GM23338 (cell line): ENCODE results near the gene NIBAN1. TPM values are rescaled to one million over a fixed set of nuclear protein-coding genes. Genes with fewer than 3 reads are reported as not detected.

Experiments used
- ATAC-seq: fragments of 200-7000 bp; cut with Tn5 transposase; 3 replicates; pipeline ENCODE4 v1.9.1; 2020
- DNase-seq: peaks from one replicate; pipeline ENCODE4 v3.0.0-alpha.2; 2015; ENCODE audit warnings: low spot score
- H2AFZ ChIP-seq: fragments of 200-600 bp; sonication (generic); 2 replicates; pipeline ENCODE4 v1.8.0; 2016; ENCODE audit warnings: antibody characterized with exemption, mild to moderate bottlenecking, moderate library complexity
- H3F3A ChIP-seq: fragments of 200-600 bp; sonication (generic); replicated peaks from 2 replicates; pipeline ENCODE4 v1.8.0; 2017; ENCODE audit warnings: antibody characterized with exemption, mixed run types, low read depth
- H3K27ac ChIP-seq: fragments of 200-600 bp; sonication (generic); 2 replicates; pipeline ENCODE4 v1.6.1; 2016; ENCODE audit warnings: low read depth
- H3K27me3 ChIP-seq: fragments of 200-600 bp; sonication (generic); 2 replicates; pipeline ENCODE4 v1.8.0; 2016; ENCODE audit warnings: mild to moderate bottlenecking, mixed run types, moderate library complexity; ENCODE audit not compliant: insufficient read depth
- H3K36me3 ChIP-seq: fragments of 200-600 bp; sonication (generic); 2 replicates; pipeline ENCODE4 v1.8.0; 2016; ENCODE audit warnings: mild to moderate bottlenecking; ENCODE audit not compliant: insufficient read depth
- H3K4me1 ChIP-seq: fragments of 200-600 bp; sonication (generic); 2 replicates; pipeline ENCODE4 v1.8.0; 2016; ENCODE audit warnings: mild to moderate bottlenecking, moderate library complexity; ENCODE audit not compliant: insufficient read depth
- H3K4me2 ChIP-seq: fragments of 200-600 bp; sonication (generic); 2 replicates; pipeline ENCODE4 v1.7.1; 2017; ENCODE audit warnings: mixed run types
- H3K4me3 ChIP-seq: fragments of 200-600 bp; sonication (generic); 2 replicates; pipeline ENCODE4 v1.6.1; 2016; ENCODE audit warnings: mixed run types
- H3K79me2 ChIP-seq: fragments of 200-600 bp; sonication (generic); replicated peaks from 2 replicates; pipeline ENCODE4 v1.8.0; 2017; ENCODE audit warnings: mild to moderate bottlenecking; ENCODE audit not compliant: insufficient read depth
- H3K9me2 ChIP-seq: fragments of 200-600 bp; sonication (generic); 2 replicates; pipeline ENCODE4 v1.8.0; 2017; ENCODE audit not compliant: insufficient read depth
- H4K20me1 ChIP-seq: fragments of 200-600 bp; sonication (generic); replicated peaks from 2 replicates; pipeline ENCODE4 v1.8.0; 2017; ENCODE audit warnings: mild to moderate bottlenecking; ENCODE audit not compliant: insufficient read depth
- H3K27ac Mint-ChIP-seq: 2 replicates; pipeline ENCODE4 v1.8.0; 2020; ENCODE audit warnings: inconsistent platforms, mild to moderate bottlenecking, moderate library complexity, mixed read lengths
- H3K27me3 Mint-ChIP-seq: 3 replicates; pipeline ENCODE4 v1.8.0; 2022; ENCODE audit warnings: low read depth, mild to moderate bottlenecking, moderate library complexity, mixed read lengths, inconsistent platforms; ENCODE audit not compliant: insufficient read depth, poor library complexity
- H3K36me3 Mint-ChIP-seq: 3 replicates; pipeline ENCODE4 v1.8.0; 2021; ENCODE audit warnings: low read depth, mild to moderate bottlenecking, inconsistent platforms, moderate library complexity, mixed read lengths
- H3K4me1 Mint-ChIP-seq: 3 replicates; pipeline ENCODE4 v1.8.0; 2020; ENCODE audit warnings: mild to moderate bottlenecking, inconsistent platforms, mixed read lengths
- H3K4me3 Mint-ChIP-seq: 3 replicates; pipeline ENCODE4 v1.8.0; 2021; ENCODE audit warnings: moderate library complexity, mild to moderate bottlenecking, inconsistent platforms, mixed read lengths
- H3K9me3 Mint-ChIP-seq: 3 replicates; pipeline ENCODE4 v1.8.0; 2020; ENCODE audit warnings: moderate library complexity, mild to moderate bottlenecking, inconsistent platforms, mixed read lengths
- CREB1 ChIP-seq: fragments of 250-450 bp; sonication (Bioruptor Pico); IDR thresholded peaks from 2 replicates; pipeline ENCODE4 v1.5.0; 2020; ENCODE audit warnings: low read depth, mild to moderate bottlenecking, moderate library complexity
- EZH2 ChIP-seq: fragments of 200-600 bp; sonication (generic); IDR thresholded peaks from one replicate; pipeline ENCODE4 v1.8.0; 2017; ENCODE audit warnings: antibody characterized with exemption, mild to moderate bottlenecking, low read depth; ENCODE audit not compliant: unreplicated experiment
- EZH2phosphoT487 ChIP-seq: fragments of 200-600 bp; sonication (generic); IDR thresholded peaks from one replicate; pipeline ENCODE4 v1.8.1; 2018; ENCODE audit warnings: antibody characterized with exemption; ENCODE audit not compliant: unreplicated experiment
- JUNB ChIP-seq: IDR thresholded peaks from one replicate; pipeline ENCODE4 v1.6.1; 2016; ENCODE audit warnings: antibody characterized with exemption; ENCODE audit not compliant: unreplicated experiment
- NANOG ChIP-seq: IDR thresholded peaks from 2 replicates; pipeline ENCODE4 v1.6.1; 2016; ENCODE audit warnings: antibody characterized with exemption, borderline replicate concordance
- POLR2AphosphoS5 ChIP-seq: IDR thresholded peaks from 2 replicates; pipeline ENCODE4 v1.6.1; 2016; ENCODE audit warnings: antibody characterized with exemption, low read depth
- STAT1 ChIP-seq: IDR thresholded peaks from one replicate; pipeline ENCODE4 v1.6.1; 2016; ENCODE audit warnings: antibody characterized with exemption; ENCODE audit not compliant: unreplicated experiment
- ZNF114 ChIP-seq: fragments of 250-450 bp; sonication (Bioruptor Pico); IDR thresholded peaks from 2 replicates; pipeline ENCODE4 v1.5.0; 2020; ENCODE audit warnings: mild to moderate bottlenecking, moderate library complexity
- ZNF331 ChIP-seq: fragments of 250-450 bp; sonication (Bioruptor Pico); IDR thresholded peaks from 2 replicates; pipeline ENCODE4 v1.5.0; 2020; ENCODE audit warnings: low read depth, mild to moderate bottlenecking, moderate library complexity
- polyA plus RNA-seq: library from polyadenylated mRNA; unstranded; fragments of >200 nt; fragmentation: Nextera tagmentation; extraction: Ambion mirVana; gene quantifications from 2 replicates; pipeline ENCODE4 v1.2.1, GENCODE V29; 2016
- total RNA-seq: library from RNA; depleted of rRNA; stranded (reverse); fragments of >200 nt; shearing (Covaris generic); gene quantifications from 2 replicates; pipeline ENCODE4 v1.2.3, GENCODE V29; 2014
- TF ChIP-seq, protein P1 (sequence below), 2 experiments: fragments of 200-600 bp in 1 of 2; sonication (generic) in 1 of 2; conservative IDR thresholded peaks; 2 replicates each; pipeline versions ENCODE4 v1.5.1 to v1.6.1; 2016 to 2017; ENCODE audit warnings: antibody characterized with exemption in 2 of 2, low read depth in 2 of 2, mild to moderate bottlenecking in 2 of 2, moderate library complexity in 1 of 2
- TF ChIP-seq, protein P2 (sequence below): IDR thresholded peaks from one replicate; pipeline ENCODE4 v1.6.1; 2018; ENCODE audit warnings: antibody characterized with exemption; ENCODE audit not compliant: unreplicated experiment
- TF ChIP-seq, protein P3 (sequence below): IDR thresholded peaks from 2 replicates; pipeline ENCODE4 v1.6.1; 2016; ENCODE audit warnings: antibody characterized with exemption
- TF ChIP-seq, protein P4 (sequence below): fragments of 250-450 bp; sonication (Bioruptor Pico); IDR thresholded peaks from 2 replicates; pipeline ENCODE4 v1.5.0; 2020; ENCODE audit warnings: mild to moderate bottlenecking, moderate library complexity

The NIBAN1 gene
- total and polyA plus RNA-seq, 2 experiments from 2014 or later = 5.5 to 12.3 TPM

DNA sequence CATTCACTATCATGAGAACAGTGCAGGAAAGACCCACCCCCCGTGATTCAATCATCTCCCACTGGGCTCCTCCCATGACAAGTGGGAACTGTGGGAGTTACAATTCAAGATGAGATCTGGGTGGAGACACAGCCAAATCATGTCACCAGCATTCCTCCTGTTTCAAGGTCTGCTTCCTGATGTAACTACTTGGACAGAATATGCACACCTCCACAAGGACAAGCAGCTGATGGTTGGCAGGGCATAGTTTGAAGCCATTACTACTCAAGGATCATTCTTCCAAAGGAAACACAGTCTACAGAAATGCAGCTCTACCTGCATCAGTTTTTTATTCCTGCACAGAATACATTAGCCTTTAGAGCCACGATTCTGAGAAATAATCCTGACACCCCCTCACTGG is 42.6 kb upstream of the NIBAN1 start:
- Histone ChIP-seq H3K79me2 (no peaks in the 10 kb centered on the region), H3K27ac (no peak overlapping the region), H2AFZ (no peak overlapping the region), H3K4me3 (no peak overlapping the region), H3K36me3 (no peaks in the 10 kb centered on the region), H3F3A (no peaks in the 10 kb centered on the region), H3K4me1 (no peaks in the 10 kb centered on the region), H3K4me2 (no peak overlapping the region), H3K9me2 (peaks cover 4% of the 10 kb centered on the region; the same call in 1 of the 2 replicates), H3K27me3 (no peaks in the 10 kb centered on the region), H4K20me1 (no peaks in the 10 kb centered on the region)
- H3K27me3 Mint-ChIP-seq = no peaks in the 10 kb centered on the region
- H3K9me3 Mint-ChIP-seq = no peaks in the 10 kb centered on the region; the same call in 2 of the 3 replicates
- no peak overlapping the region for H3K27ac Mint-ChIP-seq
- H3K4me3 Mint-ChIP-seq = no peak overlapping the region
- H3K4me1 Mint-ChIP-seq = peaks cover 8% of the 10 kb centered on the region
- no peaks in the 10 kb centered on the region for H3K36me3 Mint-ChIP-seq
- TF ChIP-seq, protein P1, sequence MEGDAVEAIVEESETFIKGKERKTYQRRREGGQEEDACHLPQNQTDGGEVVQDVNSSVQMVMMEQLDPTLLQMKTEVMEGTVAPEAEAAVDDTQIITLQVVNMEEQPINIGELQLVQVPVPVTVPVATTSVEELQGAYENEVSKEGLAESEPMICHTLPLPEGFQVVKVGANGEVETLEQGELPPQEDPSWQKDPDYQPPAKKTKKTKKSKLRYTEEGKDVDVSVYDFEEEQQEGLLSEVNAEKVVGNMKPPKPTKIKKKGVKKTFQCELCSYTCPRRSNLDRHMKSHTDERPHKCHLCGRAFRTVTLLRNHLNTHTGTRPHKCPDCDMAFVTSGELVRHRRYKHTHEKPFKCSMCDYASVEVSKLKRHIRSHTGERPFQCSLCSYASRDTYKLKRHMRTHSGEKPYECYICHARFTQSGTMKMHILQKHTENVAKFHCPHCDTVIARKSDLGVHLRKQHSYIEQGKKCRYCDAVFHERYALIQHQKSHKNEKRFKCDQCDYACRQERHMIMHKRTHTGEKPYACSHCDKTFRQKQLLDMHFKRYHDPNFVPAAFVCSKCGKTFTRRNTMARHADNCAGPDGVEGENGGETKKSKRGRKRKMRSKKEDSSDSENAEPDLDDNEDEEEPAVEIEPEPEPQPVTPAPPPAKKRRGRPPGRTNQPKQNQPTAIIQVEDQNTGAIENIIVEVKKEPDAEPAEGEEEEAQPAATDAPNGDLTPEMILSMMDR (conservative IDR thresholded peaks at IDR 0.05; ENCODE audit: low read depth in 2 of 2) = no peak
- TF ChIP-seq EZH2phosphoT487 (no peak), CREB1 (CRISPR knock-in tag) (no peak), ZNF331 (CRISPR knock-in tag) (no peak), JUNB (no peak), EZH2 (no peak), STAT1 (no peak), NANOG (no peak), POLR2AphosphoS5 (no peak), ZNF114 (CRISPR knock-in tag) (no peak)
- TF ChIP-seq, protein P2, sequence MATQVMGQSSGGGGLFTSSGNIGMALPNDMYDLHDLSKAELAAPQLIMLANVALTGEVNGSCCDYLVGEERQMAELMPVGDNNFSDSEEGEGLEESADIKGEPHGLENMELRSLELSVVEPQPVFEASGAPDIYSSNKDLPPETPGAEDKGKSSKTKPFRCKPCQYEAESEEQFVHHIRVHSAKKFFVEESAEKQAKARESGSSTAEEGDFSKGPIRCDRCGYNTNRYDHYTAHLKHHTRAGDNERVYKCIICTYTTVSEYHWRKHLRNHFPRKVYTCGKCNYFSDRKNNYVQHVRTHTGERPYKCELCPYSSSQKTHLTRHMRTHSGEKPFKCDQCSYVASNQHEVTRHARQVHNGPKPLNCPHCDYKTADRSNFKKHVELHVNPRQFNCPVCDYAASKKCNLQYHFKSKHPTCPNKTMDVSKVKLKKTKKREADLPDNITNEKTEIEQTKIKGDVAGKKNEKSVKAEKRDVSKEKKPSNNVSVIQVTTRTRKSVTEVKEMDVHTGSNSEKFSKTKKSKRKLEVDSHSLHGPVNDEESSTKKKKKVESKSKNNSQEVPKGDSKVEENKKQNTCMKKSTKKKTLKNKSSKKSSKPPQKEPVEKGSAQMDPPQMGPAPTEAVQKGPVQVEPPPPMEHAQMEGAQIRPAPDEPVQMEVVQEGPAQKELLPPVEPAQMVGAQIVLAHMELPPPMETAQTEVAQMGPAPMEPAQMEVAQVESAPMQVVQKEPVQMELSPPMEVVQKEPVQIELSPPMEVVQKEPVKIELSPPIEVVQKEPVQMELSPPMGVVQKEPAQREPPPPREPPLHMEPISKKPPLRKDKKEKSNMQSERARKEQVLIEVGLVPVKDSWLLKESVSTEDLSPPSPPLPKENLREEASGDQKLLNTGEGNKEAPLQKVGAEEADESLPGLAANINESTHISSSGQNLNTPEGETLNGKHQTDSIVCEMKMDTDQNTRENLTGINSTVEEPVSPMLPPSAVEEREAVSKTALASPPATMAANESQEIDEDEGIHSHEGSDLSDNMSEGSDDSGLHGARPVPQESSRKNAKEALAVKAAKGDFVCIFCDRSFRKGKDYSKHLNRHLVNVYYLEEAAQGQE = no peak
- TF ChIP-seq, protein P3, sequence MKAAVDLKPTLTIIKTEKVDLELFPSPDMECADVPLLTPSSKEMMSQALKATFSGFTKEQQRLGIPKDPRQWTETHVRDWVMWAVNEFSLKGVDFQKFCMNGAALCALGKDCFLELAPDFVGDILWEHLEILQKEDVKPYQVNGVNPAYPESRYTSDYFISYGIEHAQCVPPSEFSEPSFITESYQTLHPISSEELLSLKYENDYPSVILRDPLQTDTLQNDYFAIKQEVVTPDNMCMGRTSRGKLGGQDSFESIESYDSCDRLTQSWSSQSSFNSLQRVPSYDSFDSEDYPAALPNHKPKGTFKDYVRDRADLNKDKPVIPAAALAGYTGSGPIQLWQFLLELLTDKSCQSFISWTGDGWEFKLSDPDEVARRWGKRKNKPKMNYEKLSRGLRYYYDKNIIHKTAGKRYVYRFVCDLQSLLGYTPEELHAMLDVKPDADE = no peak
- TF ChIP-seq, protein P4, sequence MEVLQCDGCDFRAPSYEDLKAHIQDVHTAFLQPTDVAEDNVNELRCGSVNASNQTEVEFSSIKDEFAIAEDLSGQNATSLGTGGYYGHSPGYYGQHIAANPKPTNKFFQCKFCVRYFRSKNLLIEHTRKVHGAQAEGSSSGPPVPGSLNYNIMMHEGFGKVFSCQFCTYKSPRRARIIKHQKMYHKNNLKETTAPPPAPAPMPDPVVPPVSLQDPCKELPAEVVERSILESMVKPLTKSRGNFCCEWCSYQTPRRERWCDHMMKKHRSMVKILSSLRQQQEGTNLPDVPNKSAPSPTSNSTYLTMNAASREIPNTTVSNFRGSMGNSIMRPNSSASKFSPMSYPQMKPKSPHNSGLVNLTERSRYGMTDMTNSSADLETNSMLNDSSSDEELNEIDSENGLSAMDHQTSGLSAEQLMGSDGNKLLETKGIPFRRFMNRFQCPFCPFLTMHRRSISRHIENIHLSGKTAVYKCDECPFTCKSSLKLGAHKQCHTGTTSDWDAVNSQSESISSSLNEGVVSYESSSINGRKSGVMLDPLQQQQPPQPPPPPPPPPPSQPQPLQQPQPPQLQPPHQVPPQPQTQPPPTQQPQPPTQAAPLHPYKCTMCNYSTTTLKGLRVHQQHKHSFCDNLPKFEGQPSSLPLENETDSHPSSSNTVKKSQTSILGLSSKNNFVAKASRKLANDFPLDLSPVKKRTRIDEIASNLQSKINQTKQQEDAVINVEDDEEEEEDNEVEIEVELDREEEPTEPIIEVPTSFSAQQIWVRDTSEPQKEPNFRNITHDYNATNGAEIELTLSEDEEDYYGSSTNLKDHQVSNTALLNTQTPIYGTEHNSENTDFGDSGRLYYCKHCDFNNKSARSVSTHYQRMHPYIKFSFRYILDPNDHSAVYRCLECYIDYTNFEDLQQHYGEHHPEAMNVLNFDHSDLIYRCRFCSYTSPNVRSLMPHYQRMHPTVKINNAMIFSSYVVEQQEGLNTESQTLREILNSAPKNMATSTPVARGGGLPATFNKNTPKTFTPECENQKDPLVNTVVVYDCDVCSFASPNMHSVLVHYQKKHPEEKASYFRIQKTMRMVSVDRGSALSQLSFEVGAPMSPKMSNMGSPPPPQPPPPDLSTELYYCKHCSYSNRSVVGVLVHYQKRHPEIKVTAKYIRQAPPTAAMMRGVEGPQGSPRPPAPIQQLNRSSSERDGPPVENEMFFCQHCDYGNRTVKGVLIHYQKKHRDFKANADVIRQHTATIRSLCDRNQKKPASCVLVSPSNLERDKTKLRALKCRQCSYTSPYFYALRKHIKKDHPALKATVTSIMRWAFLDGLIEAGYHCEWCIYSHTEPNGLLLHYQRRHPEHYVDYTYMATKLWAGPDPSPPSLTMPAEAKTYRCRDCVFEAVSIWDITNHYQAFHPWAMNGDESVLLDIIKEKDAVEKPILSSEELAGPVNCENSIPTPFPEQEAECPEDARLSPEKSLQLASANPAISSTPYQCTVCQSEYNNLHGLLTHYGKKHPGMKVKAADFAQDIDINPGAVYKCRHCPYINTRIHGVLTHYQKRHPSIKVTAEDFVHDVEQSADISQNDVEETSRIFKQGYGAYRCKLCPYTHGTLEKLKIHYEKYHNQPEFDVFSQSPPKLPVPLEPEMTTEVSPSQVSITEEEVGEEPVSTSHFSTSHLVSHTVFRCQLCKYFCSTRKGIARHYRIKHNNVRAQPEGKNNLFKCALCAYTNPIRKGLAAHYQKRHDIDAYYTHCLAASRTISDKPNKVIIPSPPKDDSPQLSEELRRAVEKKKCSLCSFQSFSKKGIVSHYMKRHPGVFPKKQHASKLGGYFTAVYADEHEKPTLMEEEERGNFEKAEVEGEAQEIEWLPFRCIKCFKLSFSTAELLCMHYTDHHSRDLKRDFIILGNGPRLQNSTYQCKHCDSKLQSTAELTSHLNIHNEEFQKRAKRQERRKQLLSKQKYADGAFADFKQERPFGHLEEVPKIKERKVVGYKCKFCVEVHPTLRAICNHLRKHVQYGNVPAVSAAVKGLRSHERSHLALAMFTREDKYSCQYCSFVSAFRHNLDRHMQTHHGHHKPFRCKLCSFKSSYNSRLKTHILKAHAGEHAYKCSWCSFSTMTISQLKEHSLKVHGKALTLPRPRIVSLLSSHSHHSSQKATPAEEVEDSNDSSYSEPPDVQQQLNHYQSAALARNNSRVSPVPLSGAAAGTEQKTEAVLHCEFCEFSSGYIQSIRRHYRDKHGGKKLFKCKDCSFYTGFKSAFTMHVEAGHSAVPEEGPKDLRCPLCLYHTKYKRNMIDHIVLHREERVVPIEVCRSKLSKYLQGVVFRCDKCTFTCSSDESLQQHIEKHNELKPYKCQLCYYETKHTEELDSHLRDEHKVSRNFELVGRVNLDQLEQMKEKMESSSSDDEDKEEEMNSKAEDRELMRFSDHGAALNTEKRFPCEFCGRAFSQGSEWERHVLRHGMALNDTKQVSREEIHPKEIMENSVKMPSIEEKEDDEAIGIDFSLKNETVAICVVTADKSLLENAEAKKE (CRISPR knock-in tag) = no peak
- DNase-seq = no peak
- ATAC-seq = no peak
